ENCODE data around the gene LRBA.

GRCh38 chr4:150978738-150979575 is 36.1 kb downstream of the LRBA start:
- TF ChIP-seq CTCF (IDR thresholded peaks at IDR 0.05) (no peak), POLR2A (IDR thresholded peaks at IDR 0.05) (no peak)

All from testis (tissue), 2 donors.